Parathyroid adenoma (tissue), 2 donors: ENCODE data around the gene MATN3.
A peak's percentile ranks its signal among the peaks of the same experiment; 100 is the strongest.

ENCODE experiments used
- H2AFZ ChIP-seq: fragments of 300-600 bp; sonication (generic); one replicate; pipeline ENCODE4 v1.7.0; 2017; ENCODE audit warnings: antibody characterized with exemption, mild to moderate bottlenecking
- H3K27ac ChIP-seq: fragments of 300-600 bp; sonication (generic); one replicate; pipeline ENCODE4 v1.7.0; 2017
- H3K27me3 ChIP-seq: fragments of 300-600 bp; sonication (generic); one replicate; pipeline ENCODE4 v1.7.0; 2017; ENCODE audit warnings: low read length; ENCODE audit not compliant: control insufficient read depth, insufficient read depth
- H3K36me3 ChIP-seq: fragments of 300-600 bp; sonication (generic); one replicate; pipeline ENCODE4 v1.7.0; 2017; ENCODE audit warnings: low read length; ENCODE audit not compliant: control insufficient read depth, insufficient read depth
- H3K4me1 ChIP-seq: fragments of 300-600 bp; sonication (generic); one replicate; pipeline ENCODE4 v1.7.0; 2017; ENCODE audit warnings: control low read depth
- H3K4me2 ChIP-seq: fragments of 300-600 bp; sonication (generic); one replicate; pipeline ENCODE4 v1.7.0; 2017; ENCODE audit warnings: low read length
- H3K4me3 ChIP-seq: fragments of 300-600 bp; sonication (generic); one replicate; pipeline ENCODE4 v1.7.0; 2017; ENCODE audit warnings: low read depth, low read length
- H3K79me2 ChIP-seq: fragments of 300-600 bp; sonication (generic); one replicate; pipeline ENCODE4 v1.7.0; 2017; ENCODE audit warnings: control low read depth
- H3K9ac ChIP-seq: fragments of 300-600 bp; sonication (generic); one replicate; pipeline ENCODE4 v1.7.0; 2017; ENCODE audit warnings: mild to moderate bottlenecking
- H3K9me3 ChIP-seq: fragments of 300-600 bp; sonication (generic); one replicate; pipeline ENCODE4 v1.7.0; 2017; ENCODE audit warnings: low read length; ENCODE audit not compliant: control insufficient read depth
- TF ChIP-seq, protein P1 (sequence below): fragments of 300-600 bp; sonication (generic); IDR thresholded peaks from one replicate; pipeline ENCODE4 v1.7.0; 2017; ENCODE audit warnings: antibody characterized with exemption, mild to moderate bottlenecking
- donor health status: primary hyperparathyroidism.

The MATN3 gene

DNA sequence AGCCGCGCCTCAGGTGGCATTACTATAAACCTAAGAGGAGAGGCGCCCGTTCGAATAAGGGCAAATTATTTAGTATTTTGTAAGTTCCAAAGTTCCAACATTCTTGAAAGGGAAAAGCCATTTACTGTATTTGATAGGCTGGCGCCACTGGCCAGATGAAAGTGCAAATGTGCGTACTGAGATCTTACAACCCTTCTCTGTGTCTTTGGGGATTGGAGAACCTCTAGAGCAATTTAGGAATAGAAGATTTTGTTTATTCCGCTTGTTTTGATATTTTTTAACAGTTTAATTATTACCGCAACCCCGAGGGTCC is 22.1 kb downstream of the MATN3 start:
- peak overlapping the region; percentile 94 for H2AFZ ChIP-seq
- H3K9me3 ChIP-seq, result no peaks in the 10 kb centered on the region
- peak overlapping the region; percentile 0 for H3K27ac ChIP-seq
- peak overlapping the region; percentile 91 for H3K4me3 ChIP-seq
- H3K36me3 ChIP-seq, result no peaks in the 10 kb centered on the region
- peaks cover 5% of the 10 kb centered on the region for H3K79me2 ChIP-seq
- no peak overlapping the region for H3K9ac ChIP-seq
- no peaks in the 10 kb centered on the region for H3K27me3 ChIP-seq
- TF ChIP-seq, protein P1, sequence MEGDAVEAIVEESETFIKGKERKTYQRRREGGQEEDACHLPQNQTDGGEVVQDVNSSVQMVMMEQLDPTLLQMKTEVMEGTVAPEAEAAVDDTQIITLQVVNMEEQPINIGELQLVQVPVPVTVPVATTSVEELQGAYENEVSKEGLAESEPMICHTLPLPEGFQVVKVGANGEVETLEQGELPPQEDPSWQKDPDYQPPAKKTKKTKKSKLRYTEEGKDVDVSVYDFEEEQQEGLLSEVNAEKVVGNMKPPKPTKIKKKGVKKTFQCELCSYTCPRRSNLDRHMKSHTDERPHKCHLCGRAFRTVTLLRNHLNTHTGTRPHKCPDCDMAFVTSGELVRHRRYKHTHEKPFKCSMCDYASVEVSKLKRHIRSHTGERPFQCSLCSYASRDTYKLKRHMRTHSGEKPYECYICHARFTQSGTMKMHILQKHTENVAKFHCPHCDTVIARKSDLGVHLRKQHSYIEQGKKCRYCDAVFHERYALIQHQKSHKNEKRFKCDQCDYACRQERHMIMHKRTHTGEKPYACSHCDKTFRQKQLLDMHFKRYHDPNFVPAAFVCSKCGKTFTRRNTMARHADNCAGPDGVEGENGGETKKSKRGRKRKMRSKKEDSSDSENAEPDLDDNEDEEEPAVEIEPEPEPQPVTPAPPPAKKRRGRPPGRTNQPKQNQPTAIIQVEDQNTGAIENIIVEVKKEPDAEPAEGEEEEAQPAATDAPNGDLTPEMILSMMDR, result no peak
- H3K4me1 ChIP-seq, result peaks cover 6% of the 10 kb centered on the region
- peak overlapping the region; percentile 97 for H3K4me2 ChIP-seq

DNA sequence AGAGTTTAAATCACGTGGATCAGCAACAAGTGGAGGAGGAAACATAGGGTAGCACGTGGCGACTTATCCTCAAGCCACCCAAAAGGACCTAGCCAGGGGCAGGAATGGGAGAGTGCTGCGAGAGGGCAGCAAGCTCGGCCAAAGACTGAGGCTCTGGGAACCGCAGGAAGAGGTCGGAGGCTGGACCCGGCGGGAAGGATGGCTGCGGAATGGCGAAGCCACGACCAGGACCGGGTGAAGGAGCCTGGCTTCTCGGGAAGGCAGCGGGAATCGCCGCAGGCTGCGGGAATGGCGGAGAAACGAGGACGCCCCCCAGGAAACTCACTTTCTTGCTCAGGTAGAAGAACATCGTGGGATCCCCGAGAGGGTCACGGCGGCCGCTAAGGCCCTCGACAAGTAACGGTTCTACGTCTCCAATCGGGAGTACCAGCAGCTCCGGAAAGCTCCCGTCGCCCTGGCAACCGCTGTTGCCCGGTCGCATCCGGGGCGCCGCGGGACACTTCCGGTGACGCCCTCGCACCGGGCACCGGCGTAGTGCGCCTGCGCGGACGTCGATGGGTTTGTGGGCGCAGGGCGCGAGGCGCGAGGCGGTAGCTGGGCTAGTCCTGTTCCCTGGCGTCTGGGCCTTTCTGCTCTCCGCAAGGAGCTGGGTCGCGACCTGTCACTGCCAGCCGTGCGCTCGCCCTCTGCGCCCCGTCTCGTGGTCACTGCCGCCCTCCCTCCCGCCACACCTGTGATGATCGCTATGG is 22.6 kb downstream of the MATN3 start, which contains the start of gene WDR35:
Gene WDR35 (minus strand): TSS at position 439 of the 749 bp plus-strand sequence. CDS start 90 bp downstream, at position 349.
- TF ChIP-seq, protein P1, result no peak
- Histone ChIP-seq H3K27ac (peak within 1 kb of the TSS; percentile 33), H3K27me3 (no peaks in the 10 kb centered on the region)

DNA sequence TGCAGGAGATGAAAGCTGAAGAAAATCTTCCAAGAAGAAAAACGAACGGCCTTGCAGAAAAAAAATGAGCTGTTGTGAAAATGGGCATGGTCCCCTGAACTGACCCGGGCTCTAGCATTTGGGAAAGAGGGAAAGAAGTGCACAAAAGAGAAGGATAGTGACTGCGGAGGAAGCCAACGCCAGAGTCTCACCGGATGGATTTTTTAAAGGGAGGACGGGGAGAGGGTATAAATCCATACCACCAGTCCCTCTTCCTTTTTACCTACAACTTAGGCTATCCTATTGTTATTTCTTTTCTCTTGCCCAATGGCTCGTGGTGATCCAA is 23.2 kb downstream of the MATN3 start:
- TF ChIP-seq, protein P1, result no peak
- no peak overlapping the region for H3K9ac ChIP-seq
- H3K4me2 ChIP-seq, result peak overlapping the region; percentile 97
- H3K27me3 ChIP-seq, result no peaks in the 10 kb centered on the region
- H2AFZ ChIP-seq, result peak overlapping the region; percentile 94
- no peaks in the 10 kb centered on the region for H3K9me3 ChIP-seq
- no peaks in the 10 kb centered on the region for H3K36me3 ChIP-seq
- H3K27ac ChIP-seq, result peak overlapping the region; percentile 33
- H3K4me3 ChIP-seq, result peak overlapping the region; percentile 91
- peaks cover 5% of the 10 kb centered on the region for H3K79me2 ChIP-seq
- peaks cover 6% of the 10 kb centered on the region for H3K4me1 ChIP-seq

More for the DNA sequence above, 22.6 kb downstream of the MATN3 start, which contains the start of gene WDR35:
- no peaks in the 10 kb centered on the region for H3K9me3 ChIP-seq
- no peak within 1 kb of the TSS for H3K9ac ChIP-seq
- H3K4me1 ChIP-seq, result peaks cover 6% of the 10 kb centered on the region
- peak within 1 kb of the TSS; percentile 97 for H3K4me2 ChIP-seq
- no peaks in the 10 kb centered on the region for H3K36me3 ChIP-seq
- peak within 1 kb of the TSS; percentile 91 for H3K4me3 ChIP-seq
- H3K79me2 ChIP-seq, result peaks cover 5% of the 10 kb centered on the region
- H2AFZ ChIP-seq, result peak within 1 kb of the TSS; percentile 94

DNA sequence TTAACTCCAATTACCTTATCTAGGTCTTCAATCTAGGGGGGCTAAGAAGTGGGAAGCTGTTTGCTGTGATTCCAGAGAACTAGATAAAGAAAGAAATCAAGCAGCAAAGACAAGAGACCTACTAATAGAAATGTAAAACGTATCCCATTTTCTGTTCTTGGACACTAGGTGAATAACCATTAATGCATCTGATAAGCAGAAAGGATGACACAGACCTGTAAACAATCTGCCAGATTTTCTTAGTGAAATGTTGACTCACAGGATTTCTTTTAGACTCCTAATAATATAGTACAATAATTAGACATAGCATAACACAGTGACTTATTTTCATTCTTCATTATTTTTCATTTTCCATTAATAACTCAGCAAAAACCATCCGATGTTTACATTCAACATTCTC is 23.9 kb downstream of the MATN3 start:
- Histone ChIP-seq H3K9ac (no peak overlapping the region), H3K4me1 (peaks cover 6% of the 10 kb centered on the region), H3K79me2 (peaks cover 5% of the 10 kb centered on the region), H2AFZ (no peak overlapping the region), H3K9me3 (no peaks in the 10 kb centered on the region), H3K4me3 (peak overlapping the region; percentile 91), H3K4me2 (peak overlapping the region; percentile 97), H3K36me3 (no peaks in the 10 kb centered on the region), H3K27ac (no peak overlapping the region), H3K27me3 (no peaks in the 10 kb centered on the region)
- TF ChIP-seq, protein P1, result no peak

DNA sequence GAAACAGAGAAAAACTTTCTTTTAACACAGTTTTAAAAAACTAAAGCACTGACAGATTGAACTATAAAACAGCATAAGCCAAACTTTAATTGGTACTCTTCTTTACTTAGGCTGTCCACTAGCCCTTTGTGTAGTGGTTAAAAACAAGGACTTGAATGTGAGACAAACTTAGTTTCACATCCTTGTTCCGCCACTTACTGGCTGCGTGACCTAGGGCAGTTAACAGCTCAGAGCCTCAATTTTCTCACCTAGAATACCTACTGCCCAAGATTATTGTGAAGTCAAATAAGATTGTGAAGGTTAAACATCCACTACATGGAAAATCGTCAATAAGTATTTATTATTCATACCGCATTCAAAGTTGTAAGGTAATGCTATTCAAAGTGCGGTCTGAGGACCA is 24.5 kb downstream of the MATN3 start:
- TF ChIP-seq, protein P1, result no peak
- H3K9ac ChIP-seq, result no peak overlapping the region
- H3K36me3 ChIP-seq, result no peaks in the 10 kb centered on the region
- H3K27me3 ChIP-seq, result no peaks in the 10 kb centered on the region
- H2AFZ ChIP-seq, result no peak overlapping the region
- no peak overlapping the region for H3K4me3 ChIP-seq
- peaks cover 6% of the 10 kb centered on the region for H3K4me1 ChIP-seq
- peaks cover 5% of the 10 kb centered on the region for H3K79me2 ChIP-seq
- no peaks in the 10 kb centered on the region for H3K9me3 ChIP-seq
- H3K4me2 ChIP-seq, result no peak overlapping the region
- H3K27ac ChIP-seq, result no peak overlapping the region
